NB4 (cell line): Measurements from ENCODE around the gene PCSK2.

Experiments used
- DNase-seq: peaks from one replicate; pipeline ENCODE4 v3.0.0; 2010; ENCODE audit warnings: low read depth
- H3K4me3 ChIP-seq: one replicate; pipeline ENCODE4 v1.5.1; 2011; ENCODE audit warnings: mild to moderate bottlenecking, low read depth, low read length, moderate library complexity
- MYC ChIP-seq: IDR thresholded peaks from 2 replicates; pipeline ENCODE4 v1.6.1; 2011; ENCODE audit warnings: low read depth, low read length
- POLR2A ChIP-seq: IDR thresholded peaks from 2 replicates; pipeline ENCODE4 v1.6.1; 2011; ENCODE audit warnings: mild to moderate bottlenecking; ENCODE audit not compliant: insufficient read length; ENCODE audit errors: extremely low read depth
- TF ChIP-seq, protein P1 (sequence below): IDR thresholded peaks from one replicate; pipeline ENCODE4 v1.5.1; 2012; ENCODE audit warnings: low read depth, low read length
- TF ChIP-seq, protein P2 (sequence below): IDR thresholded peaks from 2 replicates; pipeline ENCODE4 v1.6.1; 2011; ENCODE audit warnings: low read depth, low read length

Gene PCSK2

DNA sequence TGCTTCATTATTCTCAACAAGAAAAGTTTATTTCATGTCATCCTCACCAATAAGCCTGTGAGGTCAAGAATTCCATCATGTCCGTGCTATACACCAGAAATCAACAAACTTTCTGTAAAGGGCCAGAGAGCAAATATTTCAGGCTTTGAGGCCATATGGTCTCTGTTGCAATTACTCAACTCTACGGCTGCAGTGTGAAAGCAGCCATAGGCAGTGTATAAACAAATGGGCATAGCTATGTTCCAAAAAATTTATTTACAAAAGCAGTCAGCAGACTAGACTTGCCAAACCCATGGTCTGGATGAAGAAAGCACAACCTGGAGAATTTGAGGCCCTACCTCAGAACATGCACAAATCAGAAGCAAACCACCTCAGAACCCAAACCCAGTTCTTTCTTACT, 118.5 kb downstream of the PCSK2 start:
- H3K4me3 ChIP-seq, result no peak overlapping the region
- DNase-seq, result no peak
- TF ChIP-seq MYC, result no peak
- TF ChIP-seq, protein P1, sequence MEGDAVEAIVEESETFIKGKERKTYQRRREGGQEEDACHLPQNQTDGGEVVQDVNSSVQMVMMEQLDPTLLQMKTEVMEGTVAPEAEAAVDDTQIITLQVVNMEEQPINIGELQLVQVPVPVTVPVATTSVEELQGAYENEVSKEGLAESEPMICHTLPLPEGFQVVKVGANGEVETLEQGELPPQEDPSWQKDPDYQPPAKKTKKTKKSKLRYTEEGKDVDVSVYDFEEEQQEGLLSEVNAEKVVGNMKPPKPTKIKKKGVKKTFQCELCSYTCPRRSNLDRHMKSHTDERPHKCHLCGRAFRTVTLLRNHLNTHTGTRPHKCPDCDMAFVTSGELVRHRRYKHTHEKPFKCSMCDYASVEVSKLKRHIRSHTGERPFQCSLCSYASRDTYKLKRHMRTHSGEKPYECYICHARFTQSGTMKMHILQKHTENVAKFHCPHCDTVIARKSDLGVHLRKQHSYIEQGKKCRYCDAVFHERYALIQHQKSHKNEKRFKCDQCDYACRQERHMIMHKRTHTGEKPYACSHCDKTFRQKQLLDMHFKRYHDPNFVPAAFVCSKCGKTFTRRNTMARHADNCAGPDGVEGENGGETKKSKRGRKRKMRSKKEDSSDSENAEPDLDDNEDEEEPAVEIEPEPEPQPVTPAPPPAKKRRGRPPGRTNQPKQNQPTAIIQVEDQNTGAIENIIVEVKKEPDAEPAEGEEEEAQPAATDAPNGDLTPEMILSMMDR, result no peak
- TF ChIP-seq, protein P2, sequence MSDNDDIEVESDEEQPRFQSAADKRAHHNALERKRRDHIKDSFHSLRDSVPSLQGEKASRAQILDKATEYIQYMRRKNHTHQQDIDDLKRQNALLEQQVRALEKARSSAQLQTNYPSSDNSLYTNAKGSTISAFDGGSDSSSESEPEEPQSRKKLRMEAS, result no peak
- TF ChIP-seq POLR2A, result no peak

DNA sequence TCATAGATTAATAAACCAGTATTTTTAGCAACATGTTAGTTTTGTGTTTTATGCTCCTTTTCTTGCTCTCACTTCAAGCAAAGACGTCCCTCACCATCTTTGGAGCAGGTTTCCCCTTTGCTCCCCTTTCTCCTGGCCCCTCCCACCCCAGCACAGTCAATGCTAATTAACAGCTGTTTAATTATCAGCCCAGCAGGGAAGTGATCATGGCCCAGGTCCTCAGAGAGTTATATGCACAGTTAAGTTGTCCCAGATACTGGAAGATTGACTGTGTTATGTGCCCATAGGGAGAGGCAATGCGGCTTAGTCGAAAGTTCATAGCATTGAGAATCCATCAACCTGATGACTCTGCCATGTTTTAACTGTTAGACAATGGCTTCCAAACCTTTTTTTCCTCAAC, 123.5 kb downstream of the PCSK2 start:
- H3K4me3 ChIP-seq, result no peak overlapping the region

DNA sequence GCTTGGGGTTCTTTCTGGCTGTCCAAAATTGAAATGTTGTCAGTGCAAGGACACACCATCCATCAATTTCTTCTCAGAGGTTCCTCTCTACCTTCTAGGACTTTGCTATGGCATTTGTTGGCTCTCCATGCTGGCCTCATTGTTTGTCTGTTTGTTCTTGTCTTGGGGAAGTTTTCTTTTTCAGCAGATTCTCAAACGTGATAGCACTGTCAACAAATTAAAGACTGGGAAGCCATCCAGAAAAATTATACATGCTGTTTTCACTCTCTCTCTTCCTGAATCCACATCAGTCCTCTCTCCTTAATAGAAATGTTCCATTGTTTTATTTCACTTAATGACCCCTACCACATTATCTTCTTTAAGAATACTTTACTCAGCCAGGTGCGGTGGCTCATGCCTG, 130.4 kb downstream of the PCSK2 start:
- DNase-seq, result no peak
- H3K4me3 ChIP-seq, result no peak overlapping the region
- TF ChIP-seq, protein P1, result no peak
- TF ChIP-seq, protein P2, result no peak
- no peak for TF ChIP-seq POLR2A

More for the DNA sequence above, 123.5 kb downstream of the PCSK2 start:
- DNase-seq, result no peak
- TF ChIP-seq, protein P2, result no peak
- TF ChIP-seq POLR2A, result no peak
- TF ChIP-seq MYC, result no peak
- TF ChIP-seq, protein P1, result no peak

DNA sequence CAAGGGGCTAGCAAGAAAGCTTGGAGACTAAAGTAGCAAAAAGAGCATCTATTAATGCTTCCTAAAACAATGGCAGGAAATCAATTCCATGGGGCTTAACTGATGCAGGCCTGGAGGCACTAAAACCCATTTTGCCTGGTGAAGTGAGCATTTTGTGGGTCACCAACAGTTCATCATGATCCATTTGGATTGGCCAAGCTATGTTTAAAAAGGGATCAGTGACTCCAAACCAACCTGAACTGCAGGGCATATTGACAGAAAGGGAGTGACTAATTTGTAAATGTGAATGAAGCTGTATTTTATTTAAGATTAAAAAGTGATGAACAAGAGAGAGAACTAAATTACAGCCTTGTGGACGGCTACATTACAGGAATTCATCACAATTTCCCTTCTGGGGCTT, 132.0 kb downstream of the PCSK2 start:
- DNase-seq, result no peak
- no peak overlapping the region for H3K4me3 ChIP-seq
- TF ChIP-seq, protein P1, result no peak
- TF ChIP-seq, protein P2, result no peak
- TF ChIP-seq MYC, result no peak
- no peak for TF ChIP-seq POLR2A

DNA sequence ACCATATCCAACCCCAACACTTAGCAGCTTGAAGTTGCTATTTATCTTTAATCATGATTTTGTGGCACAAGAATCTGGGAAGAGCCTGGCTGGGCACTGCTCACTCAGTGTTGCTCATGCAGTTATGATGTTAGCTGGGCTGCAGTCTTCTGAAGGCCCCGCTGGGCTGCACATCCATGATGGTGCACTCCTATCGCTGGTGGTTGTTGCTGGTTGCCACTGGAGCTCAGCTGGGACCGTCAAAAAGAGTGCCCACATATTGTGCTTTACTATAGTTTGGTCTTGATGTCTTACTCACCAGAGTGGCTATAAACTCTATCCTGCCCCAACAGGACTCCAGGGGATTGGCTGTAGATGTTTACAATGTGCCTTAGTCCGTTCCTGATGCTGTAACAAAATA, 137.8 kb downstream of the PCSK2 start:
- no peak overlapping the region for H3K4me3 ChIP-seq
- no peak for DNase-seq
- TF ChIP-seq, protein P1, result no peak
- TF ChIP-seq MYC (no peak), POLR2A (no peak)
- TF ChIP-seq, protein P2, result no peak

DNA sequence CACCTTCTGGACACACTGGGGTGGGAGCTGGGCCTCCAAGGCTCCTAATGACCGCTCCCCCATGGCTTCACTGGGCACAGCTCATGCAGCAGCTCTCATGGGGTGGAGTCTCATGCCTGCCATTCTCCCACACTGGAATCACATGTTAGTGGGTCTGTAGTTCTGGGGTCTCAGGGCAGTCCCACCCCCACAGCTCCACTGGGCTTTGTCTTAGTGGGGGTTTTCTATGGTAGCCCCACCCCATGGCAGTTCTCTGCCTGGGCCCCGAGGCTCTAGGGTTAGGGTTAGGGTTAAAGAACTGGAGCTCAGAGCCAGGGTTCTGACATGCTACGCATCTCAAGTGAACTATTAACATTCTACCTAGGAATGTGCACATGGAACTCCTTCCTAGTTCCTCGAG, 139.0 kb downstream of the PCSK2 start:
- no peak for DNase-seq
- TF ChIP-seq, protein P1, result no peak
- TF ChIP-seq POLR2A (no peak), MYC (no peak)
- TF ChIP-seq, protein P2, result no peak
- no peak overlapping the region for H3K4me3 ChIP-seq
